Measurements from ENCODE around the gene MED13. TPM values are rescaled to one million over a fixed set of nuclear protein-coding genes. Genes with fewer than 3 reads are reported as not detected.

MED13 gene
- total RNA-seq, 1 experiment from 2014 or later, result 77.6 TPM

DNA sequence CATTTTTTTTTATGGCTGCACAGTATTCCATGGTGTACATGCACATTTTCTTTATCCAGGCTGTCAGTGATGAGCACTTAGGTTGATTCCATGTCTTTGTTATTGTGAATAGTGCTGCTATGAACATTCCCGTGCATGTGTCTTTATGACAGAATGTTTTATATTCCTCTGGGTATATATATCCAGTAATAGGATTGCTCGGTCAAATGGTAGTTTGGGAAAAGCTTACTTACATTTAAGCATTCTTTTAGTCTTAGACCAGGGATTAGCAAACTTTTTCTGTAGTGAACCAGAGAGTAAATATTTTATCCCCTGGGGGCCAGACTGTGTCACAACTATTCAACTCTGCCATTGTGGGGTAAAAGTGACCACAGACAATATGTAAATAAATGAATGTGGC is 40.2 kb downstream of the MED13 start:
- intact Hi-C loops (cut with micrococcal nuclease; ENCODE audit: unreplicated experiment), result no loop called here
- H3K27me3 Mint-ChIP-seq (ENCODE audit: insufficient read depth, unreplicated experiment), result no peaks in the 10 kb centered on the region
- no TSS peak for BruUV-seq (replicated peaks)
- Histone ChIP-seq H3K4me1 (no peaks in the 10 kb centered on the region), H3K9me3 (no peaks in the 10 kb centered on the region), H3K4me3 (ENCODE audit: low read depth, low read length) (no peak overlapping the region), H3K36me3 (ENCODE audit: control insufficient read depth, insufficient read depth, low read length) (peaks cover 1% of the 10 kb centered on the region; the same call in 1 of the 2 replicates), H3K27me3 (replicated peaks; ENCODE audit: control insufficient read depth, insufficient read depth, low read length) (no peaks in the 10 kb centered on the region)
- H3K27ac Mint-ChIP-seq (ENCODE audit: unreplicated experiment), result no peak overlapping the region
- ChIA-PET CTCF (no interaction called here), POLR2A (no interaction called here)
- no peak for TF ChIP-seq CTCF (IDR thresholded peaks at IDR 0.05; ENCODE audit: insufficient read depth in 1 of 2, low read depth in 1 of 2, low read length in 1 of 2, severe bottlenecking in 1 of 2, unreplicated experiment in 1 of 2)
- H3K36me3 Mint-ChIP-seq (ENCODE audit: insufficient read depth, unreplicated experiment), result peaks cover 90% of the 10 kb centered on the region
- no peaks in the 10 kb centered on the region for H3K4me1 Mint-ChIP-seq (ENCODE audit: low read depth, unreplicated experiment)
- DNase-seq, result no peak
- no peak overlapping the region for H3K4me3 Mint-ChIP-seq (ENCODE audit: unreplicated experiment)
- no peaks in the 10 kb centered on the region for H3K9me3 Mint-ChIP-seq (ENCODE audit: unreplicated experiment)

GRCh38 chr17:62017912-62018311 is 47.2 kb downstream of the MED13 start:
- no peaks in the 10 kb centered on the region for H3K27me3 Mint-ChIP-seq (ENCODE audit: insufficient read depth, unreplicated experiment)
- POLR2A ChIA-PET, result no interaction called here
- no peak for DNase-seq
- no peaks in the 10 kb centered on the region for H3K9me3 Mint-ChIP-seq (ENCODE audit: unreplicated experiment)
- H3K4me1 Mint-ChIP-seq (ENCODE audit: low read depth, unreplicated experiment), result no peaks in the 10 kb centered on the region
- Histone ChIP-seq H3K27me3 (replicated peaks; ENCODE audit: control insufficient read depth, insufficient read depth, low read length) (no peaks in the 10 kb centered on the region), H3K4me1 (no peaks in the 10 kb centered on the region), H3K9me3 (no peaks in the 10 kb centered on the region), H3K36me3 (ENCODE audit: control insufficient read depth, insufficient read depth, low read length) (peaks cover 1% of the 10 kb centered on the region; the same call in 1 of the 2 replicates), H3K4me3 (ENCODE audit: low read depth, low read length) (no peak overlapping the region)
- peaks cover 66% of the 10 kb centered on the region for H3K36me3 Mint-ChIP-seq (ENCODE audit: insufficient read depth, unreplicated experiment)
- BruUV-seq (replicated peaks), result no TSS peak
- intact Hi-C loops (cut with micrococcal nuclease; ENCODE audit: unreplicated experiment), result no loop called here
- CTCF ChIA-PET, result no interaction called here
- H3K4me3 Mint-ChIP-seq (ENCODE audit: unreplicated experiment), result no peak overlapping the region
- TF ChIP-seq CTCF (IDR thresholded peaks at IDR 0.05; ENCODE audit: insufficient read depth in 1 of 2, low read depth in 1 of 2, low read length in 1 of 2, severe bottlenecking in 1 of 2, unreplicated experiment in 1 of 2), result no peak
- H3K27ac Mint-ChIP-seq (ENCODE audit: unreplicated experiment), result no peak overlapping the region

DNA sequence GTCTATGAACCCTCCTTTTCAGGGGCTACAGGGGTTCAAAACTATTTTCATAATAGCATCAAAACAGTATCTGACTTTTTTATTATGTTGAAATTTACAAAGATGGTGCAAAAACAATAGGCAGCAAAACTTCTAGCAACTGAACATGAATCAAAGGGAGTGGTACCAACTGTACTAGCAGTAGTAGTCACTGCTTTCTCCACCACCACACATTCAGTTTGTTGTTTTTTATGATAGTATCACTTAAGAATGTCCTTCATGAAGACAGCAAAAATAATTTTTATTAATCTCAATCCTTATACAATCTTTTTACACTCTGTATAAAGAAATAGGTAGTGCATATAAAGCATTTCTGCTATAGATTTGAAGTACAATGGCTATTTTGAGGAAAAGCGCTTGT is 47.6 kb downstream of the MED13 start:
- no peak overlapping the region for H3K4me3 Mint-ChIP-seq (ENCODE audit: unreplicated experiment)
- no peak for TF ChIP-seq CTCF (IDR thresholded peaks at IDR 0.05; ENCODE audit: insufficient read depth in 1 of 2, low read depth in 1 of 2, low read length in 1 of 2, severe bottlenecking in 1 of 2, unreplicated experiment in 1 of 2)

More for the DNA sequence above, 47.6 kb downstream of the MED13 start:
- H3K4me3 ChIP-seq (ENCODE audit: low read depth, low read length), result no peak overlapping the region
- BruUV-seq (replicated peaks), result no TSS peak
- no peaks in the 10 kb centered on the region for H3K9me3 Mint-ChIP-seq (ENCODE audit: unreplicated experiment)
- intact Hi-C loops (cut with micrococcal nuclease; ENCODE audit: unreplicated experiment), result no loop called here
- H3K36me3 ChIP-seq (ENCODE audit: control insufficient read depth, insufficient read depth, low read length), result peaks cover 1% of the 10 kb centered on the region; the same call in 1 of the 2 replicates
- H3K36me3 Mint-ChIP-seq (ENCODE audit: insufficient read depth, unreplicated experiment), result peaks cover 66% of the 10 kb centered on the region
- no peaks in the 10 kb centered on the region for H3K27me3 ChIP-seq (replicated peaks; ENCODE audit: control insufficient read depth, insufficient read depth, low read length)
- H3K4me1 ChIP-seq, result no peaks in the 10 kb centered on the region
- no peak overlapping the region for H3K27ac Mint-ChIP-seq (ENCODE audit: unreplicated experiment)
- CTCF ChIA-PET, result no interaction called here
- no peaks in the 10 kb centered on the region for H3K4me1 Mint-ChIP-seq (ENCODE audit: low read depth, unreplicated experiment)
- H3K9me3 ChIP-seq, result no peaks in the 10 kb centered on the region
- no peaks in the 10 kb centered on the region for H3K27me3 Mint-ChIP-seq (ENCODE audit: insufficient read depth, unreplicated experiment)
- no peak for DNase-seq
- POLR2A ChIA-PET, result no interaction called here

Measured in Caco-2 (cell line).